Peyer's patch (tissue), 4 donors: ENCODE results near the gene MCAT. TPM values are rescaled to one million over a fixed set of nuclear protein-coding genes. Genes with fewer than 3 reads are reported as not detected.

Experiments
- DNase-seq, 3 donors: peaks; one replicate each; pipeline ENCODE4 v3.0.0-alpha.2; 2017 to 2019
- H3K27ac ChIP-seq, 4 donors: fragments of 200-600 bp; sonication (generic); one replicate each; pipeline ENCODE4 v1.5.1; 2016 to 2019
- H3K27me3 ChIP-seq, 2 donors: fragments of 200-600 bp; sonication (generic); one replicate each; pipeline ENCODE4 v1.5.1; 2019
- H3K36me3 ChIP-seq, 3 donors: fragments of 200-600 bp; sonication (generic); one replicate each; pipeline ENCODE4 v1.5.1; 2016 to 2019
- H3K4me1 ChIP-seq, 4 donors: fragments of 200-600 bp; sonication (generic); one replicate each; pipeline ENCODE4 v1.5.1; 2016 to 2019
- H3K4me3 ChIP-seq, 4 donors: fragments of 200-600 bp; sonication (generic); 1 replicate in 3 of 4; 2 replicates in 1 of 4; pipeline ENCODE4 v1.5.1; 2016 to 2019; ENCODE audit warnings: mild to moderate bottlenecking in 1 of 4
- H3K9me3 ChIP-seq, 4 donors: fragments of 200-600 bp; sonication (generic); one replicate each; pipeline ENCODE4 v1.5.1; 2016 to 2019; ENCODE audit warnings: mild to moderate bottlenecking in 1 of 4
- POLR2A ChIP-seq, 2 donors: fragments of 450-650 bp; IDR thresholded peaks; one replicate each; pipeline ENCODE4 v1.5.1; 2017; ENCODE audit warnings: antibody characterized with exemption in 2 of 2, mild to moderate bottlenecking in 2 of 2, moderate library complexity in 2 of 2
- total RNA-seq, 4 donors: library from RNA; depleted of rRNA; stranded (reverse); fragments of >200 nt; gene quantifications; one replicate each; pipeline ENCODE4 v1.1.0, GENCODE V29; 2016
- TF ChIP-seq, protein P1 (sequence below), 6 experiments: fragments of 450-650 bp in 4 of 6; fragments of 200-600 bp in 2 of 6; sonication (generic) in 1 of 6; IDR thresholded peaks; one replicate each; pipeline ENCODE4 v1.5.1; 2017 to 2019; ENCODE audit warnings: antibody characterized with exemption in 6 of 6, mild to moderate bottlenecking in 3 of 6, moderate library complexity in 1 of 6

Gene MCAT
- total RNA-seq, 4 donors from 2014 or later, result 9.1 to 28.5 (median 15.1) TPM

DNA sequence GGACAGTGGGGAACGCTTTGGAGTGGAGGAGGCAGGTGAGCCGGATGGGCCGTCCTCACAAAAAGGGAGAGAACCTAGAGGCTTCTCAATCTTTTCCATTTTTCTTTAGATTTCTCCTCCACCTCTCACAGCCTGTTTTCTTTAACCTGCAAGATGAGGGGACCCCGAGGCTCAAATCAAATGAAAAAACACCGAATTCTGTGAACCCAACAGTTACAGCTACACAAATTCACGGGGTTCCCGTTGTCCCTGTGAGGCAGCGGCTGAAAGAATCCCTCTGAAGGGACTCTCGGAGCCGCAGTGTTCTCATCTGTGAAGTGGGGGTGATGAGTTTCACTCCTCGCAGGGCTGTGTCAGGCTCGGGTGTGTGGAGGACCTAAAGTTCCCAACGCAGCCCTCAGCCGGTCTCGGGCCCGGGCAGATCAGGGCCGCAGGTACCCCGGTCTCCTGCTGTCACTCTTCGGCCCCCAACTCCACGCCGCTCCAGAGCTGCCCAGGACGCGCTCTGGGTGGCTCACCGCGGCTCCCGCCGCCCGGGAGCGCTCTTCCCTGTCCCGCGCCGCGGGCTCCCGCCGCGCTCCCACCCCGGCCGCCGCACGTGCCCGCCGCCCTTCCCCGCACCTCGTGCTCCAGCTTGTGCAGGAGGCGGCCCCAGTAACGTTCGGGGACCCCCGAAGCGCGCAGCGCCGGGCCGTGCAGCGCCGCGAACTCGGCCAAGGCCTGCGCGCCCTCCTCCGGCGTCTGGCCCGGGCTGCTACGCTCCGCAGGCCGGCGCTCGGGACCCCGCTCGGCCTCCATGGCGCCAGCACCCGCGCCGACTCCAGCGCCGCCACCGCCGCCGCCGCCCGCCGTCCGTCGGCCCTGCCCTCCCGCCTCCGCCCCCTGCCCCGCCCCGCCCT lies 43.3 kb upstream of the MCAT start, which contains the start of gene TTLL12:
Gene TTLL12, minus strand, starts transcription at position 863 of the 899 bp plus-strand sequence. Its CDS starts 65 bp downstream, at position 798.
- peak in 1 of 2 donors; percentile 42 for TF ChIP-seq POLR2A (IDR thresholded peaks at IDR 0.05)
- TF ChIP-seq, protein P1, sequence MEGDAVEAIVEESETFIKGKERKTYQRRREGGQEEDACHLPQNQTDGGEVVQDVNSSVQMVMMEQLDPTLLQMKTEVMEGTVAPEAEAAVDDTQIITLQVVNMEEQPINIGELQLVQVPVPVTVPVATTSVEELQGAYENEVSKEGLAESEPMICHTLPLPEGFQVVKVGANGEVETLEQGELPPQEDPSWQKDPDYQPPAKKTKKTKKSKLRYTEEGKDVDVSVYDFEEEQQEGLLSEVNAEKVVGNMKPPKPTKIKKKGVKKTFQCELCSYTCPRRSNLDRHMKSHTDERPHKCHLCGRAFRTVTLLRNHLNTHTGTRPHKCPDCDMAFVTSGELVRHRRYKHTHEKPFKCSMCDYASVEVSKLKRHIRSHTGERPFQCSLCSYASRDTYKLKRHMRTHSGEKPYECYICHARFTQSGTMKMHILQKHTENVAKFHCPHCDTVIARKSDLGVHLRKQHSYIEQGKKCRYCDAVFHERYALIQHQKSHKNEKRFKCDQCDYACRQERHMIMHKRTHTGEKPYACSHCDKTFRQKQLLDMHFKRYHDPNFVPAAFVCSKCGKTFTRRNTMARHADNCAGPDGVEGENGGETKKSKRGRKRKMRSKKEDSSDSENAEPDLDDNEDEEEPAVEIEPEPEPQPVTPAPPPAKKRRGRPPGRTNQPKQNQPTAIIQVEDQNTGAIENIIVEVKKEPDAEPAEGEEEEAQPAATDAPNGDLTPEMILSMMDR (IDR thresholded peaks at IDR 0.05), result no peak
- Histone ChIP-seq H3K27me3 (no peaks in the 10 kb centered on the region), H3K27ac (peak within 1 kb of the TSS; percentile 88 to 97 (median 93)), H3K4me1 (peaks cover 0 to 21% (median 4%) of the 10 kb centered on the region in 4 donors), H3K36me3 (no peaks in the 10 kb centered on the region), H3K9me3 (no peaks in the 10 kb centered on the region), H3K4me3 (peak within 1 kb of the TSS; percentile 80 to 97 (median 86))
- DNase-seq, result peak; percentile 48 to 78 (median 65)

DNA sequence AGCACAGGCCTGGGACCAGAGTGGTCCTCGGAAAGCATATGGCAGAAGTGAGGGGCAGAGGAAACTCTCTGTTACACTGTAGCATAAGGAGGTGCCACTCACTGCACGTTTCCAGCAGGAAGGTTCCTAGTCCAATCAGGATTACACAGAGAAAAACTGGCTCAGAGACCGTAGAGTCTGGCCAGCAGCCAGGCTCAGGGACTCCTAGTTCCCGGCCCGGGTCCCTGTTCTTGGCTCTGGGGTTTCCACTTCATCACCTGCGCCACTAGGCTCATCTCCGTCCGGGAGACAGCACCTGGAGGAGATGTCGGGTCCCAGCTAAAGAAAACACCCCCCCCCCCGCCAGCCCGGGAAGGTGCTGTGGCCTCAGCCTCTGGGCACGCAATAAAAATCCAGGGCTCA lies 42.7 kb upstream of the MCAT start:
- Histone ChIP-seq H3K4me3 (peak overlapping the region; percentile 80 to 97 (median 86)), H3K4me1 (peaks cover 0 to 21% (median 4%) of the 10 kb centered on the region in 4 donors), H3K9me3 (no peaks in the 10 kb centered on the region), H3K27me3 (no peaks in the 10 kb centered on the region), H3K36me3 (no peaks in the 10 kb centered on the region), H3K27ac (peak overlapping the region in 2 of 4 donors; percentile 86 to 97)
- TF ChIP-seq, protein P1 (IDR thresholded peaks at IDR 0.05), result no peak
- no peak for TF ChIP-seq POLR2A (IDR thresholded peaks at IDR 0.05)
- DNase-seq, result peak in 2 of 3 donors; percentile 69 to 76

DNA sequence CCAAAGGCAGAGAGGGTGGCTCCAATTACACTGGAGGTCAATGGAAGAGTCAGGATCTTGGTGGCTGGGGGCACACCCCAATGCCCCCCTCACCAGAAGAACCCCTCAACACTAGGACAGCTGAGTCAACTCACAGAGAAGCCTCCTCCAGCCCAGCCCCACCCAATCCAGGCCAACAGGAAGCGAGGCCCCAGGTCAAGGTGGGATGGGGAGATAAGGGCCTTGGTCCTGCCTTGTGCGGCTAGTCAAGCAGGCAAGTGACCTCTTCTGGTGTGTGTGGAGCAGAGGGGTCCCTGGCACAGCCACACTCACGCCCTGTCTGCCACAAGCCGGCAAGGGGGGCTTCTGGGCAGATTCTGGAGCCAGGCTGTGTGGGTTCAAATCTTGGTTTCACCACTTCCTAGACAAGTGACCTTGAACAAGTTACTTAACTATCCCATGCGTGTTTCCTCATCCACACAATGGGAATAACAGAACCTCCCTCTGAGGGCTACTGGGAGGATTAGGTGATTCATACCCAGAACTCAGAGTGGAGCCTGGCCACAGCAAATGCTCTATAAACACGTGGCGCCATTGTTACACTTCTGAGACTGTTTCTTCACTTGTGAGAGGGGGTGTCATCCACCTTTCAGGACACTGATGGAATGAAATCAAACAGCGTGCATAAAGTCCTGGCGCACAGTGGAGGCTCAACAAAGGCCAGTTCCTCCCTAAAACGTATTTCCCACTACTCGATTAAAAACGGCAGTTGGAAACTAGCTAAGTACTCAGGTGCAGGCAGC lies 40.5 kb upstream of the MCAT start:
- Histone ChIP-seq H3K4me1 (peaks cover 0 to 21% (median 4%) of the 10 kb centered on the region in 4 donors), H3K4me3 (no peak overlapping the region), H3K36me3 (peaks cover 0 to 20% (median 0%) of the 10 kb centered on the region in 3 donors), H3K27me3 (no peaks in the 10 kb centered on the region), H3K9me3 (no peaks in the 10 kb centered on the region), H3K27ac (no peak overlapping the region)
- TF ChIP-seq POLR2A (IDR thresholded peaks at IDR 0.05), result no peak
- TF ChIP-seq, protein P1 (IDR thresholded peaks at IDR 0.05), result no peak
- no peak for DNase-seq

DNA sequence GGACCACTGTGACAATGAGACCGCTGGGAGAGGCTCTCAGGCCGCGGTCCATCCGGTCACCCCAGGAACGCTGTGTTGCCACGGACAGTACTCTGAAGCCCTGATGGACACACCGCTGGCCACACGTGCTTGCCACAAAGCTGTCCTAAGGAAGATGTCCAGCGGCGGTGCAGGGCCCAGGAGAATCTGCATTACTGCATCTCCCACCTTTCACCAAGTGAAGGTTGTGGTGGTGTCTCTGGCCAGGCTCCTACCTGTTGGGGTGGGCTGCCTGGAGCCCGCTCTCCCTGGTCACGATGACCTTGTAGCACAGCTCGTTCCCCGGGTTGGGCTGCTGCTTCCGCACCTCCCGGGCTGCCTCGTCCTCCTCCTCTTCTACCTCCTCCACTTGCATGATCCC lies 39.5 kb upstream of the MCAT start:
- no peak overlapping the region for H3K4me3 ChIP-seq
- no peak overlapping the region for H3K27ac ChIP-seq
- no peaks in the 10 kb centered on the region for H3K27me3 ChIP-seq
- H3K9me3 ChIP-seq, result no peaks in the 10 kb centered on the region
- H3K4me1 ChIP-seq, result peaks cover 0 to 21% (median 4%) of the 10 kb centered on the region in 4 donors
- no peak for DNase-seq
- TF ChIP-seq, protein P1 (IDR thresholded peaks at IDR 0.05), result no peak
- no peak for TF ChIP-seq POLR2A (IDR thresholded peaks at IDR 0.05)
- peaks cover 0 to 23% (median 0%) of the 10 kb centered on the region in 3 donors for H3K36me3 ChIP-seq

DNA sequence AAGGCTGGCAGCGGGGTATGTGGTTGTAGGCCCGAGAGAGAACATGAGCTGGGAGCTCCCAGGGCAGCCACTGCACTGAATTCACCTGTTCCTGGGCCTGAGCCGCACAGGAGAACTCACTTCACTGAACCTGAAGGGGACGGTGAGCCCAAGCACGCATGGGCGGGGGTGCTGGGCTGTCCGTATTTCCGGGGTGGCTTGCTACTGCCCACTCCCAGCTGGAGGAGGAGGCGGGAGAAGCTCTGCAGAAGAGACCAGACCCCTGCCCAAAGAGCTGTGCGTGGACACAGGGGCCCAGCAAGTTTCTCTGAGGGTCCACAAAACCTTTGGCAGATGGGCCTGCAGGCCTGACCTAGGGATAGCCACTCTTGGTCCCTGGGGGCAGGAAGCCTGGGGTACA lies 38.9 kb upstream of the MCAT start:
- H3K27ac ChIP-seq, result no peak overlapping the region
- H3K27me3 ChIP-seq, result no peaks in the 10 kb centered on the region
- H3K36me3 ChIP-seq, result peaks cover 0 to 23% (median 0%) of the 10 kb centered on the region in 3 donors
- H3K4me3 ChIP-seq, result no peak overlapping the region
- DNase-seq, result no peak
- H3K9me3 ChIP-seq, result no peaks in the 10 kb centered on the region
- H3K4me1 ChIP-seq, result peaks cover 0 to 21% (median 4%) of the 10 kb centered on the region in 4 donors
- no peak for TF ChIP-seq POLR2A (IDR thresholded peaks at IDR 0.05)
- TF ChIP-seq, protein P1 (IDR thresholded peaks at IDR 0.05), result no peak
